ENCODE results near the gene PCSK9.

PCSK9 gene

GRCh38 chr1:55007625-55008024 is 31.7 kb upstream of the PCSK9 start:
- no peak for DNase-seq (ENCODE audit: low spot score)
- no peak for TF ChIP-seq CTCF (IDR thresholded peaks at IDR 0.05; ENCODE audit: extremely low read depth, insufficient read depth, missing control alignments)
- in situ Hi-C loops (cut with MboI; ENCODE audit: low pct_unique_long_range_greater_than_20kb, low sequenced_read_pairs, unreplicated experiment), result no loop called here

GRCh38 chr1:55010194-55010886 is 29.0 kb upstream of the PCSK9 start:
- in situ Hi-C loops (cut with MboI; ENCODE audit: low pct_unique_long_range_greater_than_20kb, low sequenced_read_pairs, unreplicated experiment), result no loop called here
- DNase-seq (ENCODE audit: low spot score), result no peak
- TF ChIP-seq CTCF (IDR thresholded peaks at IDR 0.05; ENCODE audit: extremely low read depth, insufficient read depth, missing control alignments), result no peak

- TF ChIP-seq CTCF (IDR thresholded peaks at IDR 0.05; ENCODE audit: extremely low read depth, insufficient read depth, missing control alignments), result no peak
- DNase-seq (ENCODE audit: low spot score), result no peak
- in situ Hi-C loops (cut with MboI; ENCODE audit: low pct_unique_long_range_greater_than_20kb, low sequenced_read_pairs, unreplicated experiment), result no loop called here
Observed at GRCh38 chr1:55010887-55011217, 28.5 kb upstream of the PCSK9 start.

- in situ Hi-C loops (cut with MboI; ENCODE audit: low pct_unique_long_range_greater_than_20kb, low sequenced_read_pairs, unreplicated experiment), result no loop called here
- DNase-seq (ENCODE audit: low spot score), result no peak
- TF ChIP-seq CTCF (IDR thresholded peaks at IDR 0.05; ENCODE audit: extremely low read depth, insufficient read depth, missing control alignments), result no peak
Observed at GRCh38 chr1:55012661-55013060, 26.7 kb upstream of the PCSK9 start.

- in situ Hi-C loops (cut with MboI; ENCODE audit: low pct_unique_long_range_greater_than_20kb, low sequenced_read_pairs, unreplicated experiment), result no loop called here
Observed at GRCh38 chr1:55015123-55015522, 24.2 kb upstream of the PCSK9 start.

GRCh38 chr1:55015731-55016620 is 23.4 kb upstream of the PCSK9 start:
- DNase-seq (ENCODE audit: low spot score), result no peak
- in situ Hi-C loops (cut with MboI; ENCODE audit: low pct_unique_long_range_greater_than_20kb, low sequenced_read_pairs, unreplicated experiment), result no loop called here
- TF ChIP-seq CTCF (IDR thresholded peaks at IDR 0.05; ENCODE audit: extremely low read depth, insufficient read depth, missing control alignments), result no peak

More at GRCh38 chr1:55015123-55015522, 24.2 kb upstream of the PCSK9 start:
- TF ChIP-seq CTCF (IDR thresholded peaks at IDR 0.05; ENCODE audit: extremely low read depth, insufficient read depth, missing control alignments), result no peak
- DNase-seq (ENCODE audit: low spot score), result no peak

Data from GM13977 (cell line).